HG03103 (cell line): Measurements from ENCODE around the gene FAM120AOS.
A peak's percentile ranks its signal among the peaks of the same experiment; 100 is the strongest.

ENCODE experiments used
- ATAC-seq: cut with Tn5 transposase; IDR thresholded peaks from one replicate; pipeline ENCODE4 v1.9.1; 2021; ENCODE audit warnings: low read depth; ENCODE audit not compliant: unreplicated experiment

Gene FAM120AOS

DNA sequence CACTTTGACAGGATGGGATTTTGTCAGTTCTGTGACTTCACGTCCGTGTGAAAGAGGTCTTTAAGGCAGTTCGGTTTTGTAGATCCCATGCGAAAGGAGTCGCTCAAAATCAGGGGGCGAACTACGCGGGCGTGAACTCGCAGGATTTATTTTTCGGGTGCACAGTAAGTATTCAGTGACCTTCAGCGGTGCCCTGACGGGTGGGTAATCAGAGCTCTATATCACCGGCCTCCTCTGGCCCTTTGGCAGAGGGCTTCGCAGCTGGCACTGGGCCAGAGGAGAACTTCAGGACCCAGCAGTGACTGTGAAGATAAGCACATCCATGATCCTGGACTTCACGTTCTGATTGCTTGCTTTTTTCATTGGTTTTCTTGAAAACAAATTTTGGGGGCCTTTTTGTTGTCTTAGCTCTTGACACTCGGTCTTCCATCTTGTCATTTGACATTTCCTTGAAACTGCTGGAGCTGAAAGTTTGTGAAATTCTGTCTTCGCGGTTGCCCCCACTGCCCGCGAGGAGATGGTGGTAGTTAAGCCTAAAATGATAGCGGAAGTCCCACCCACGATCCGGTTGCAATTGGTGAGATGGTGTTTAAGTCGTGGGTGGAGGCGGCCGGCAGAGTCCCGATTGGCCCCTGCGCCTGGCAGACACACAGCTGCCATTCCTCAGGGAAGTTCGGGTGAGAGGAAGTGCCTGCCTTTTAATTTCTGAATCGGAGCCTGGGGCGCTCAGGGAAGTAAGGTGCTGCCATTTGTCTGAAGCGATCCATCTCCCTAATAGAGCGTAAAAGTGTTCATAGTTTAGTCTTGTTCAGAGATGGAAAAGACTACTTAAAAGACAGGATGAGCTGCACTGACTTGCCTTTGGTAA lies at the start of gene FAM120AOS:
TSS of gene FAM120AOS (minus strand) at position 535 of the 868 bp plus-strand sequence. CDS start 872 bp downstream, outside the sequence.
- ATAC-seq, result peak; percentile 45

- ATAC-seq, result no peak
These were observed 48.0 kb upstream of the FAM120AOS start for GRCh38 chr9:93501406-93501805.

- ATAC-seq, result no peak
These were observed 47.4 kb upstream of the FAM120AOS start for GRCh38 chr9:93500571-93501298.

DNA sequence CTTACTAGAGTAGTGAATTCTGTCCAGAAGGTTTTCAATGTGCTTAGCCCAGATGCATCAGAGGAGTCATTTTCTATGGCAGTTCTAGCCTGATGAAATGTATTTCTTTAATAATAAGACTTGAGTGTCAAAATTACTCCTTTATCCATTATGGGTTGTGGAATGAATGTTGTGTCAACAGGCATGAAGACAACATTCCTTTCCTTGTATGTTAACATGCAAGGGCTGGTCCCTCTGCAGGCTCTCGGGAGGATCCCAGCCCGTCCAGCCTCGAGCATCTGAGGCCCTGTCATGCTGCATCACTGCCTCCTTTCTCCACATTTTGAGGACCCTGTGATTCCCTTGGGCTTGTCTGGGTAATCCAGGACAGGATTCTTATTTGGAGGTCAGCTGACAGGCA lies 42.9 kb upstream of the FAM120AOS start:
- ATAC-seq, result no peak

- ATAC-seq, result no peak
These were observed 40.6 kb upstream of the FAM120AOS start for GRCh38 chr9:93493949-93494348.

- no peak for ATAC-seq
These were observed 38.9 kb upstream of the FAM120AOS start for GRCh38 chr9:93492327-93492726.

GRCh38 chr9:93491593-93492232 lies 38.3 kb upstream of the FAM120AOS start:
- ATAC-seq, result no peak

GRCh38 chr9:93488244-93488643 lies 34.9 kb upstream of the FAM120AOS start:
- ATAC-seq, result no peak

DNA sequence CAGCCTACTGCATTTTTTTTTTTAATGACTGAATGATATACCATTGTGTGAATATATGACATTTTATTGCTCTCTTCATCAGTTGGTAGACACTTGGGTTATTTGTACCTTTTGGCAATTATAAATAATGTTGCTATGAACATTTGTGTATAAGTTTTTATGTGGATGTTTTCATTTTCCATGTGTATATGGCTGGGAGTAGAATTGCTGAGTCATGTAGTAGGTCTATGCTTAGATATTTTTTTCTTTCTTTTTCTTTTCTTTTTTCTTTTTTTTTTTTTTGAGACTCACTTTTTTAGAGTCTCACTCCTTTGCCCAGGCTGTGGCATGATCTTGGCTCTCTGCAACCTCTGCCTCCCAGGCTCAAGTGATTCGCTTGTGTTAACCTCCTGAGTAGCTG lies 32.9 kb upstream of the FAM120AOS start:
- ATAC-seq, result no peak

DNA sequence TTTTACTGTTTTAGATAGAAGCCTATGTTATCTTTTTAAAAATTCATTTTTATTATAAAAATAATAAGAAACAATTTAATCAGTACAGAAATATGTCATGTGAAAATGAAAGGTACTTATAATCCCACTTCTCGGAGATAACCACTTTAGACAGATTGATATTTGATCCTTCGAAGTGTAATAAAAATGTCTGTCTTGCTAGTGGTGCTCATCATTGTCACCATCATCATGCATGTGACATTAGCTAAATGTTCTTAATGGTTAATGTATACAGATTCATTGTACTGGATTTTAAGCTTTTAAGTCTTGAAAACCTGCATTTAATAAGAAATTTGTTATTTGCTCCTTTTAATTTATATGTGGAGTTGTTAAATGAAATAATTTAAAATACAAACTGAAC lies 30.1 kb upstream of the FAM120AOS start:
- ATAC-seq, result no peak

DNA sequence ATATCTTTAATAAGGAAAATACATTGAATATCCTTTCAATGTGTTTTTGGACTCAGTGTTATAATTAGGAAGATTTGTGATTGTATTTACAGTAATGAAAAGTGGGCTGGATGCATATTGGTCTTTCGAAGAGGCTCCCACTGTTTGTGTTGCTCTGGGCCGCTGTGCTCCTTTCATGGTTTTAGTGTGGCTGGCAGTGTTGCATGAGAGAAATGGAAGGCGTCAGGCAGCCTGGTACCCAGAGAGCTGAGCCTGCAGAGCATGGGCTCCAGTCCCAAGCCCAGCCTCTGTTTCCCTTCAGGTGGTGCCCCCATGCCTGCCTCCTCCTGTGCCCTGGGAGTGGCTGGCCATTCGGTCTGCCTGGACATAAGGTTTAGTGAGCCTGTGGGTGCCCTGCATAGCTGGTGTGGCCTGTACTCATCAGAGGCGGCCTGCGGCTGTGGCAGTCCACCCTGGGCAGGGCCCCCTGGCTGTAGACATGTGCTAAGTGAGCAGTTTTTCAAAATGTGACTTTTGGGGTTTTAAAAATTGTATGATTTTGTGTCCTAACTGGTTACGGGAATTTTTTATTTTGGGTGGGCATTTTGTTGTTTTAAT lies 27.4 kb upstream of the FAM120AOS start:
- ATAC-seq, result no peak

- ATAC-seq, result no peak
These were observed 26.9 kb upstream of the FAM120AOS start for GRCh38 chr9:93480262-93480661.

- no peak for ATAC-seq
These were observed 26.3 kb upstream of the FAM120AOS start for GRCh38 chr9:93479726-93480125.

- no peak for ATAC-seq
These were observed 24.0 kb upstream of the FAM120AOS start for GRCh38 chr9:93477397-93477796.

DNA sequence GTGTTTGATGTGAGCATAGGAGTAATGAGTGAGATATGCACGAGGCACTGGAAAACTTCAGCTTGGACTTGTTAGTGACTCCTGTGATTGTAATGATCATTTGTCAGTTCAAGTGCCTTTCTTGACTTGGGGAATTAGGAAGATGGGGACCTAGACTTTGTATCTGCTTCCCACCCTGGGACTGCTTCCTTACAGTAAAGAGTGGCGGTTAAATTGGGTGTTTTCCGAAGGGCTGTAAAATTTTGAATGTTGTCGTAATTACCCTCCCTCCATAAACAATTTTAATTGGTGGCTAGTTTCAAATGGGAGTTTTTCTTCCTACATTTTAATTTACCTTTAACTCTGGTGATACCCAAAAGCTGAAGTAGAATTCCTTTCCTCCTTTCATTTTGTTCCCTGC lies 23.5 kb upstream of the FAM120AOS start:
- no peak for ATAC-seq

- ATAC-seq, result no peak
These were observed 22.5 kb upstream of the FAM120AOS start for GRCh38 chr9:93475856-93476255.

DNA sequence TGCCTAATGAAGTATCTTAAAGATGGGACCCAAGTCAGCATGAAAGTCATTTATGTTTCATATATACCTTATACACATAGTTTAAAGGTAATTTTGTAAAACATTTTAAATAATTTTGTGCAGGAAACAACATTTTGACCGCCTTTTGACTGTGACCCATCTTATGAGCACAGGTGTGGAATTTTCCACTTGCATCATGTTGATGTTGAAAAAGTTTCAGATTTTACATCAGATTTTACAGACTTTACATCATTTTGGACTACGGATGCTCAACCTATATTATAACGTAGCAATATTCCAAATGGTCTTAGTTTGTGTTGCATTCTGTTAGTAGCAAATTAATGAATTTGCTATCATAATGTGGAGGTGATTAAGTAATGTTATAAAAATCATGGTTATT lies 21.7 kb upstream of the FAM120AOS start:
- ATAC-seq, result no peak

GRCh38 chr9:93473411-93473810 lies 20.0 kb upstream of the FAM120AOS start:
- no peak for ATAC-seq

DNA sequence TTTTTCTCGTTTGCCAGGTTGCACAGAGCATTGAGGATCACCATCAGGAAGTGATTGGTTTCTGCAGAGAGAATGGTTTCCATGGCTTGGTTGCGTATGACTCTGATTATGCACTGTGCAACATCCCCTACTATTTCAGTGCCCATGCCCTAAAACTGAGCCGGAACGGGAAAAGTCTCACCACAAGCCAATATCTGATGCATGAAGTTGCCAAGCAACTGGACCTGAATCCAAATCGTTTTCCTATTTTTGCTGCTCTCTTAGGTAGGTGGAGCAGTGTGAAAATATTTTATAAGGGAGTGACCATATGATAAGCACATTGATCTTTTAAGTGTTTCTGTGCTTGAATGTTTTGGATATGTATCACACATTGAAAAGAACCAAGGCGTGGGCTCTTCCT lies 17.7 kb upstream of the FAM120AOS start:
- ATAC-seq, result no peak

DNA sequence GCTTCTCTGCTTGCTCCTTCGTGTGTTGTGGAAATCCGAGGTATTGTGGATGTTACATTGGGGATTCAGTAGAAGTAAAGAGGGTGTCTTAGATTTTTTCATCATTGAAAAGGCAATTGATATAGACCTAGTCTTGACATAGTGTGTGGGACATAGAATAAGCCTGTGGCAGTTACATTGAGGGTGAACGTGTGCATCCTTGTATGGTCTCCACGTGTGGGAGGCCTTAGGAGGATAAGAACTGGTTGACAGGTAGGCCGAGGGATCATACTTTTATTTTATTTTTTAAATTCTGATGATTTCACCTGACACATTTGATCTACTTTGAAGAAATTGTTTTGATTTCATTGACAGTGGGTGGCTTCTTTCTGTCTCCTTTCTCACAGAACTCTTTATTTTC lies 17.0 kb upstream of the FAM120AOS start:
- no peak for ATAC-seq
